RWPE2 (cell line): ENCODE data around the gene MAP1B.

Experiments
- ATAC-seq: fragments of 200-7000 bp; cut with Tn5 transposase; 3 replicates; pipeline ENCODE4 v1.9.1; 2021; ENCODE audit warnings: low read depth
- DNase-seq: peaks from one replicate; pipeline ENCODE4 v3.0.0-alpha.2; 2020; ENCODE audit warnings: low spot score
- H3K27ac ChIP-seq: fragments of 450-650 bp; 2 replicates; pipeline ENCODE4 v1.5.1; 2017; ENCODE audit warnings: mild to moderate bottlenecking; ENCODE audit not compliant: poor library complexity, severe bottlenecking
- H3K27me3 ChIP-seq: fragments of 250-450 bp; sonication (Bioruptor Pico); 2 replicates; pipeline ENCODE4 v1.5.1; 2021; ENCODE audit warnings: mild to moderate bottlenecking, moderate library complexity; ENCODE audit not compliant: insufficient read depth, poor library complexity, severe bottlenecking
- H3K36me3 ChIP-seq: fragments of 250-450 bp; sonication (Bioruptor Pico); 2 replicates; pipeline ENCODE4 v1.5.1; 2020; ENCODE audit warnings: low read depth, mild to moderate bottlenecking, moderate library complexity
- H3K4me1 ChIP-seq: fragments of 250-450 bp; sonication (Bioruptor Pico); 2 replicates; pipeline ENCODE4 v1.5.1; 2021; ENCODE audit warnings: mild to moderate bottlenecking, moderate library complexity; ENCODE audit not compliant: insufficient read depth, poor library complexity, severe bottlenecking
- H3K4me3 ChIP-seq: fragments of 250-450 bp; sonication (Bioruptor Pico); 2 replicates; pipeline ENCODE4 v1.5.1; 2021; ENCODE audit warnings: mild to moderate bottlenecking, moderate library complexity; ENCODE audit not compliant: severe bottlenecking
- H3K9me3 ChIP-seq: fragments of 250-450 bp; sonication (Bioruptor Pico); 2 replicates; pipeline ENCODE4 v1.5.1; 2021; ENCODE audit warnings: mild to moderate bottlenecking, moderate library complexity; ENCODE audit not compliant: severe bottlenecking
- TF ChIP-seq, protein P1 (sequence below): fragments of 450-650 bp; IDR thresholded peaks from one replicate; pipeline ENCODE4 v1.5.1; 2017; ENCODE audit warnings: mild to moderate bottlenecking, moderate library complexity; ENCODE audit not compliant: poor library complexity, severe bottlenecking

Gene MAP1B

GRCh38 chr5:72141440-72142355, 34.4 kb downstream of the MAP1B start:
- Histone ChIP-seq H3K27me3 (no peaks in the 10 kb centered on the region), H3K9me3 (no peaks in the 10 kb centered on the region), H3K27ac (peak overlapping the region; percentile 67), H3K4me1 (peaks cover 51% of the 10 kb centered on the region), H3K36me3 (0 out of 2 replicates have a peak, but pooled peaks cover 9% of the 10 kb centered on the region), H3K4me3 (no peak overlapping the region)
- ATAC-seq (peak; percentile 86), DNase-seq (no peak)
- TF ChIP-seq, protein P1, sequence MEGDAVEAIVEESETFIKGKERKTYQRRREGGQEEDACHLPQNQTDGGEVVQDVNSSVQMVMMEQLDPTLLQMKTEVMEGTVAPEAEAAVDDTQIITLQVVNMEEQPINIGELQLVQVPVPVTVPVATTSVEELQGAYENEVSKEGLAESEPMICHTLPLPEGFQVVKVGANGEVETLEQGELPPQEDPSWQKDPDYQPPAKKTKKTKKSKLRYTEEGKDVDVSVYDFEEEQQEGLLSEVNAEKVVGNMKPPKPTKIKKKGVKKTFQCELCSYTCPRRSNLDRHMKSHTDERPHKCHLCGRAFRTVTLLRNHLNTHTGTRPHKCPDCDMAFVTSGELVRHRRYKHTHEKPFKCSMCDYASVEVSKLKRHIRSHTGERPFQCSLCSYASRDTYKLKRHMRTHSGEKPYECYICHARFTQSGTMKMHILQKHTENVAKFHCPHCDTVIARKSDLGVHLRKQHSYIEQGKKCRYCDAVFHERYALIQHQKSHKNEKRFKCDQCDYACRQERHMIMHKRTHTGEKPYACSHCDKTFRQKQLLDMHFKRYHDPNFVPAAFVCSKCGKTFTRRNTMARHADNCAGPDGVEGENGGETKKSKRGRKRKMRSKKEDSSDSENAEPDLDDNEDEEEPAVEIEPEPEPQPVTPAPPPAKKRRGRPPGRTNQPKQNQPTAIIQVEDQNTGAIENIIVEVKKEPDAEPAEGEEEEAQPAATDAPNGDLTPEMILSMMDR = no peak

GRCh38 chr5:72144762-72145161, 37.5 kb downstream of the MAP1B start:
- TF ChIP-seq, protein P1 = no peak
- ATAC-seq = no peak
- H3K9me3 ChIP-seq = no peaks in the 10 kb centered on the region
- 0 out of 2 replicates have a peak, but pooled peaks cover 9% of the 10 kb centered on the region for H3K36me3 ChIP-seq
- H3K27ac ChIP-seq = no peak overlapping the region
- no peak for DNase-seq
- H3K4me1 ChIP-seq = peaks cover 20% of the 10 kb centered on the region
- H3K4me3 ChIP-seq = no peak overlapping the region
- no peaks in the 10 kb centered on the region for H3K27me3 ChIP-seq

- Histone ChIP-seq H3K4me3 (no peak overlapping the region), H3K4me1 (peaks cover 19% of the 10 kb centered on the region), H3K27ac (no peak overlapping the region), H3K9me3 (no peaks in the 10 kb centered on the region), H3K36me3 (0 out of 2 replicates have a peak, but pooled peaks cover 6% of the 10 kb centered on the region), H3K27me3 (no peaks in the 10 kb centered on the region)
- TF ChIP-seq, protein P1 = no peak
- no peak for DNase-seq
- no peak for ATAC-seq
Measured at GRCh38 chr5:72145348-72145747, 38.1 kb downstream of the MAP1B start.

DNA sequence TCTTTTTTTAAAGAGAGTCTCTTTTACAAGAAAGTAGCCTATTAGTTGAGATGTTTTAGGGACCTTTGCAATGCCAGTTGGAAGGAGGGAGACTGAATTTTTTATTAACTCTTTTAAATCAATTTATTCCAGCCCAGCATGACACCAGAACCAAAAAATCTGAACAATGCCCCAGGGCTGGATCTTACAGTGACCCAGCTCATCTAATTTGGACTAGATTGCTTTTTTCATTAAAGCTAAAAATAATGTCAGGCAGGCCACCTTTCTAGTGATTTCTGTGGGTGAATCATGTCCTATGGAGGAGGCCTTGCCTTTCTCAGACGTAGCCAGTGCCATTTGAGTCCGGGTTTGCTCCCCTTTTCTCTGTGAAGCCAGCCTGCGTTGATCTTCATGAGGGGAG, 38.8 kb downstream of the MAP1B start:
- ATAC-seq (no peak), DNase-seq (no peak)
- H3K36me3 ChIP-seq = 0 out of 2 replicates have a peak, but pooled peaks cover 2% of the 10 kb centered on the region
- H3K9me3 ChIP-seq = no peaks in the 10 kb centered on the region
- TF ChIP-seq, protein P1 = no peak
- H3K27me3 ChIP-seq = no peaks in the 10 kb centered on the region
- H3K4me3 ChIP-seq = no peak overlapping the region
- H3K27ac ChIP-seq = no peak overlapping the region
- peaks cover 15% of the 10 kb centered on the region for H3K4me1 ChIP-seq

- DNase-seq (no peak), ATAC-seq (no peak)
- H3K27ac ChIP-seq = no peak overlapping the region
- H3K4me3 ChIP-seq = no peak overlapping the region
- no peaks in the 10 kb centered on the region for H3K36me3 ChIP-seq
- no peaks in the 10 kb centered on the region for H3K9me3 ChIP-seq
- TF ChIP-seq, protein P1 = no peak
- H3K27me3 ChIP-seq = no peaks in the 10 kb centered on the region
- H3K4me1 ChIP-seq = peaks cover 18% of the 10 kb centered on the region
Measured at GRCh38 chr5:72147569-72147968, 40.3 kb downstream of the MAP1B start.
